ENCODE measurements around the gene ZNF326.

ZNF326 gene

GRCh38 chr1:89994805-89995597, at the start of gene ZNF326:
ZNF326 (plus strand) TSS chr1:89995110; CDS start chr1:89995258, 148 bp downstream.
- ChIA-PET POLR2A (interaction anchor here (0.6 kb wide), 1 partner anchor 350 kb away, joined by 3 read pairs; no protein-coding TSS in a partner anchor), CTCF (no interaction called here)
- H3K4me3 ChIP-seq (ENCODE audit: low read depth, low read length) = peak within 1 kb of the TSS; percentile 91
- TF ChIP-seq CTCF (IDR thresholded peaks at IDR 0.05; ENCODE audit: insufficient read depth, low read length, missing control alignments) = peak; percentile 1
- peak; percentile 84 for DNase-seq (ENCODE audit: low read depth, low spot score)

GRCh38 chr1:89945852-89946476, 48.9 kb upstream of the ZNF326 start:
- DNase-seq (ENCODE audit: low read depth, low spot score) = no peak
- POLR2A ChIA-PET = no interaction called here
- CTCF ChIA-PET = no interaction called here
- H3K4me3 ChIP-seq (ENCODE audit: low read depth, low read length) = no peak overlapping the region
- no peak for TF ChIP-seq CTCF (IDR thresholded peaks at IDR 0.05; ENCODE audit: insufficient read depth, low read length, missing control alignments)

GRCh38 chr1:89946532-89946931, 48.4 kb upstream of the ZNF326 start:
- no peak overlapping the region for H3K4me3 ChIP-seq (ENCODE audit: low read depth, low read length)
- CTCF ChIA-PET = no interaction called here
- no peak for TF ChIP-seq CTCF (IDR thresholded peaks at IDR 0.05; ENCODE audit: insufficient read depth, low read length, missing control alignments)
- DNase-seq (ENCODE audit: low read depth, low spot score) = no peak
- POLR2A ChIA-PET = no interaction called here

- CTCF ChIA-PET = interaction anchor here (1.0 to 1.1 kb wide), 2 partner anchors 37 to 39 kb away, joined by 3 read pairs; no protein-coding TSS in a partner anchor
- TF ChIP-seq CTCF (IDR thresholded peaks at IDR 0.05; ENCODE audit: insufficient read depth, low read length, missing control alignments) = no peak
These were observed 46.1 kb upstream of the ZNF326 start for GRCh38 chr1:89948722-89949345.

GRCh38 chr1:89949991-89950624, 44.8 kb upstream of the ZNF326 start:
- ChIA-PET CTCF (no interaction called here), POLR2A (no interaction called here)
- no peak overlapping the region for H3K4me3 ChIP-seq (ENCODE audit: low read depth, low read length)
- no peak for TF ChIP-seq CTCF (IDR thresholded peaks at IDR 0.05; ENCODE audit: insufficient read depth, low read length, missing control alignments)
- DNase-seq (ENCODE audit: low read depth, low spot score) = no peak

More at GRCh38 chr1:89948722-89949345, 46.1 kb upstream of the ZNF326 start:
- no peak for DNase-seq (ENCODE audit: low read depth, low spot score)
- POLR2A ChIA-PET = no interaction called here
- H3K4me3 ChIP-seq (ENCODE audit: low read depth, low read length) = no peak overlapping the region

- ChIA-PET CTCF (no interaction called here), POLR2A (no interaction called here)
- no peak overlapping the region for H3K4me3 ChIP-seq (ENCODE audit: low read depth, low read length)
- TF ChIP-seq CTCF (IDR thresholded peaks at IDR 0.05; ENCODE audit: insufficient read depth, low read length, missing control alignments) = no peak
- no peak for DNase-seq (ENCODE audit: low read depth, low spot score)
These were observed 44.2 kb upstream of the ZNF326 start for GRCh38 chr1:89950703-89951102.
